ENCODE measurements around the gene TMEM80.

- TF ChIP-seq CTCF (IDR thresholded peaks at IDR 0.05): no peak
- TF ChIP-seq TCF7L2 (IDR thresholded peaks at IDR 0.05; ENCODE audit: low read depth, low read length): no peak
- no peak for TF ChIP-seq POLR2AphosphoS5 (IDR thresholded peaks at IDR 0.05; ENCODE audit: low read depth, low read length)
These were observed 13.7 kb downstream of the TMEM80 start for GRCh38 chr11:709109-709997.
